Measurements from ENCODE around the gene KAZN.

DNA sequence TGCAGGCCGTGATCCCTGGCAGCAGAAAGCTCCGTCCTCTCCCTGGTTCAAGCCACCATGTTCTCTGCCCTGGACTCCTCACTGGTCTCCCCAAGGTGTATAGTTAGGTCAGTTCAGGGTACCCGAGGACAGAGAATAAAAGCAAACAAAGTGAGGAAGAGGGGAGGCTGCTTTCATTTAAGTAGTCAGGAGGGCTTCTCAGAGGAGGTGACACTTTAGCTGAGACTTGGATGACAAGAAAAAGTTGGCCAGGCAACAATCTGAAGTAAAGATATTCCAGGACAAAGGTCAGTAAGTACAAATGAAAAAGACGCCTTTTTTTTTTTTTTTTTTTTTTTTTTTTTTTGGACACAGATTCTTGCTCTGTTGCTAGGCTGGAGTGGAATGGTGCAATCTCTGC lies 297.2 kb downstream of the KAZN start:
- TF ChIP-seq EZH2 (IDR thresholded peaks at IDR 0.05; ENCODE audit: low read length, missing control alignments) = no peak
- TF ChIP-seq, protein P1, sequence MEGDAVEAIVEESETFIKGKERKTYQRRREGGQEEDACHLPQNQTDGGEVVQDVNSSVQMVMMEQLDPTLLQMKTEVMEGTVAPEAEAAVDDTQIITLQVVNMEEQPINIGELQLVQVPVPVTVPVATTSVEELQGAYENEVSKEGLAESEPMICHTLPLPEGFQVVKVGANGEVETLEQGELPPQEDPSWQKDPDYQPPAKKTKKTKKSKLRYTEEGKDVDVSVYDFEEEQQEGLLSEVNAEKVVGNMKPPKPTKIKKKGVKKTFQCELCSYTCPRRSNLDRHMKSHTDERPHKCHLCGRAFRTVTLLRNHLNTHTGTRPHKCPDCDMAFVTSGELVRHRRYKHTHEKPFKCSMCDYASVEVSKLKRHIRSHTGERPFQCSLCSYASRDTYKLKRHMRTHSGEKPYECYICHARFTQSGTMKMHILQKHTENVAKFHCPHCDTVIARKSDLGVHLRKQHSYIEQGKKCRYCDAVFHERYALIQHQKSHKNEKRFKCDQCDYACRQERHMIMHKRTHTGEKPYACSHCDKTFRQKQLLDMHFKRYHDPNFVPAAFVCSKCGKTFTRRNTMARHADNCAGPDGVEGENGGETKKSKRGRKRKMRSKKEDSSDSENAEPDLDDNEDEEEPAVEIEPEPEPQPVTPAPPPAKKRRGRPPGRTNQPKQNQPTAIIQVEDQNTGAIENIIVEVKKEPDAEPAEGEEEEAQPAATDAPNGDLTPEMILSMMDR (conservative IDR thresholded peaks at IDR 0.05 in 1 of 2, IDR thresholded peaks at IDR 0.05 in 1 of 2; ENCODE audit: low read depth in 1 of 2, low read length in 2 of 2) = no peak

Data from fibroblast of lung (primary cell).